A549 (cell line): ENCODE results near the gene FBN3. TPM values are rescaled to one million over a fixed set of nuclear protein-coding genes. Genes with fewer than 3 reads are reported as not detected.

Experiments
- ATAC-seq, 2 experiments: fragments of 200-7000 bp in 1 of 2; fragments of >200 bp in 1 of 2; cut with Nextera tagmentation in 1 of 2; cut with Tn5 transposase in 1 of 2; 3 replicates each; pipeline versions ENCODE4 v1.8.0 to v1.9.1; 2018 to 2020; ENCODE audit warnings: mild to moderate bottlenecking in 1 of 2, moderate library complexity in 1 of 2
- CTCF ChIA-PET: fragments of 300-600 bp; sonication (Branson Sonifier 250); formaldehyde crosslinking; extraction: SDS; loops from one replicate; lab custom pipeline; 2021; ENCODE audit warnings: antibody characterized with exemption, inconsistent platforms; lab: Yijun Ruan, JAX
- POLR2A ChIA-PET: fragments of 350-600 bp; formaldehyde crosslinking; extraction: SDS; loops from one replicate; lab custom pipeline; 2021; ENCODE audit warnings: antibody characterized with exemption, inconsistent platforms; lab: Yijun Ruan, JAX
- DNase-seq, 2 experiments: peaks; one replicate each; pipeline versions ENCODE4 v3.0.0 to v3.0.0-alpha.2; 2011 to 2016; ENCODE audit warnings: low read depth in 1 of 2, low spot score in 1 of 2
- FAIRE-seq: peaks from 2 replicates; lab custom pipeline; 2011; peaks lifted over from hg19 to GRCh38; lab: Jason Lieb, UNC
- H3K27ac ChIP-seq, 2 experiments: fragments of >200 bp; sonication (Bioruptor Twin); formaldehyde crosslinking; 3 replicates each; pipeline ENCODE4 v1.5.1; 2016 to 2017
- H3K4me1 ChIP-seq: fragments of >200 bp; sonication (Bioruptor Twin); formaldehyde crosslinking; 3 replicates; pipeline ENCODE4 v1.6.1; 2016
- H3K4me2 ChIP-seq: fragments of >200 bp; sonication (Bioruptor Twin); formaldehyde crosslinking; 3 replicates; pipeline ENCODE4 v1.6.1; 2016
- H3K4me3 ChIP-seq: fragments of >200 bp; sonication (Bioruptor Twin); formaldehyde crosslinking; 3 replicates; pipeline ENCODE4 v1.5.1; 2016
- H3K9me3 ChIP-seq: fragments of >200 bp; sonication (Bioruptor Twin); formaldehyde crosslinking; 3 replicates; pipeline ENCODE4 v1.6.1; 2016
- CBX2 ChIP-seq: fragments of 200-600 bp; sonication (generic); IDR thresholded peaks from 2 replicates; pipeline ENCODE4 v1.6.1; 2016; ENCODE audit warnings: low read depth, mild to moderate bottlenecking, borderline replicate concordance
- CHD2 ChIP-seq: fragments of 150-350 bp; IDR thresholded peaks from 2 replicates; pipeline ENCODE4 v1.6.1; 2014; ENCODE audit warnings: low read length; ENCODE audit not compliant: partially characterized antibody
- EHF ChIP-seq: fragments of 250-450 bp; sonication (Bioruptor Pico); IDR thresholded peaks from 2 replicates; pipeline ENCODE4 v1.5.0; 2020; ENCODE audit warnings: mild to moderate bottlenecking
- EHMT2 ChIP-seq: fragments of 200-600 bp; sonication (generic); IDR thresholded peaks from 2 replicates; pipeline ENCODE4 v1.6.1; 2016; ENCODE audit warnings: antibody characterized with exemption, low read depth, mild to moderate bottlenecking, moderate library complexity
- FOSB ChIP-seq: fragments of 250-450 bp; sonication (Bioruptor Pico); IDR thresholded peaks from 2 replicates; pipeline ENCODE4 v1.5.0; 2020; ENCODE audit warnings: mild to moderate bottlenecking, moderate library complexity
- FOXS1 ChIP-seq: fragments of 250-450 bp; sonication (Bioruptor Pico); IDR thresholded peaks from 2 replicates; pipeline ENCODE4 v1.5.0; 2020; ENCODE audit warnings: mild to moderate bottlenecking, moderate library complexity
- NFE2L2 ChIP-seq: fragments of 150-350 bp; conservative IDR thresholded peaks from 2 replicates; pipeline ENCODE4 v1.6.1; 2014; ENCODE audit warnings: low read length
- PHF8 ChIP-seq: fragments of 200-600 bp; sonication (generic); IDR thresholded peaks from 2 replicates; pipeline ENCODE4 v1.6.1; 2016; ENCODE audit warnings: low read depth, mild to moderate bottlenecking, antibody characterized with exemption, moderate library complexity, borderline replicate concordance
- RARB ChIP-seq: fragments of 250-450 bp; sonication (Bioruptor Pico); IDR thresholded peaks from 2 replicates; pipeline ENCODE4 v1.8.0; 2021; ENCODE audit warnings: mild to moderate bottlenecking, moderate library complexity
- RFX5 ChIP-seq: fragments of 450-650 bp; IDR thresholded peaks from 2 replicates; pipeline ENCODE4 v1.7.1; 2014; ENCODE audit warnings: antibody characterized with exemption, mild to moderate bottlenecking, moderate library complexity
- RNF2 ChIP-seq: fragments of 200-600 bp; sonication (generic); IDR thresholded peaks from 2 replicates; pipeline ENCODE4 v1.6.1; 2016; ENCODE audit warnings: low read depth, mild to moderate bottlenecking, antibody characterized with exemption, moderate library complexity, borderline replicate concordance
- SREBF2 ChIP-seq: fragments of 450-650 bp; IDR thresholded peaks from 2 replicates; pipeline ENCODE4 v1.6.1; 2014; ENCODE audit warnings: mild to moderate bottlenecking, moderate library complexity
- TP53 ChIP-seq: fragments of 250-450 bp; sonication (Bioruptor Pico); IDR thresholded peaks from 2 replicates; pipeline ENCODE4 v1.5.0; 2021; ENCODE audit warnings: mild to moderate bottlenecking, moderate library complexity
- USF2 ChIP-seq: fragments of 450-650 bp; IDR thresholded peaks from 2 replicates; pipeline ENCODE4 v1.6.1; 2014; ENCODE audit warnings: antibody characterized with exemption
- ZFP36 ChIP-seq: fragments of 450-650 bp; IDR thresholded peaks from 2 replicates; pipeline ENCODE4 v1.6.1; 2014; ENCODE audit warnings: borderline replicate concordance; ENCODE audit not compliant: partially characterized antibody
- WGBS: methylation state at CpG from one replicate; pipeline ENCODE4 v1.1.6; 2017; ENCODE audit errors: missing lambda C conversion rate; 5-methylcytosine and 5-hydroxymethylcytosine counted together
- polyA plus RNA-seq, 4 experiments: library from polyadenylated mRNA; depleted of rRNA in 3 of 4; stranded (reverse); fragments of >200 nt; fragmentation: RNase III in 1 of 4; extraction: RNeasy Plus Mini Kit Qiagen cat#74134 plus additional on column Dnase treatment in 1 of 4; gene quantifications; 2 replicates in 3 of 4; 3 replicates in 1 of 4; pipeline ENCODE4 v1.2.3, GENCODE V29; 2011 to 2017
- TF ChIP-seq, protein P1 (sequence below): fragments of 200-600 bp; sonication (generic); IDR thresholded peaks from 2 replicates; pipeline ENCODE4 v1.6.1; 2016; ENCODE audit warnings: antibody characterized with exemption, mild to moderate bottlenecking, moderate library complexity
- TF ChIP-seq, protein P2 (sequence below): fragments of >200 bp; sonication (Bioruptor Twin); formaldehyde crosslinking; IDR thresholded peaks from 3 replicates; pipeline ENCODE4 v1.5.1; 2016
- TF ChIP-seq, protein P3 (sequence below): IDR thresholded peaks from 2 replicates; pipeline ENCODE4 v1.6.1; 2012

The FBN3 gene
- polyA plus RNA-seq, 2 of the 4 experiments (the other 2 are of a cell fraction) = not detected

DNA sequence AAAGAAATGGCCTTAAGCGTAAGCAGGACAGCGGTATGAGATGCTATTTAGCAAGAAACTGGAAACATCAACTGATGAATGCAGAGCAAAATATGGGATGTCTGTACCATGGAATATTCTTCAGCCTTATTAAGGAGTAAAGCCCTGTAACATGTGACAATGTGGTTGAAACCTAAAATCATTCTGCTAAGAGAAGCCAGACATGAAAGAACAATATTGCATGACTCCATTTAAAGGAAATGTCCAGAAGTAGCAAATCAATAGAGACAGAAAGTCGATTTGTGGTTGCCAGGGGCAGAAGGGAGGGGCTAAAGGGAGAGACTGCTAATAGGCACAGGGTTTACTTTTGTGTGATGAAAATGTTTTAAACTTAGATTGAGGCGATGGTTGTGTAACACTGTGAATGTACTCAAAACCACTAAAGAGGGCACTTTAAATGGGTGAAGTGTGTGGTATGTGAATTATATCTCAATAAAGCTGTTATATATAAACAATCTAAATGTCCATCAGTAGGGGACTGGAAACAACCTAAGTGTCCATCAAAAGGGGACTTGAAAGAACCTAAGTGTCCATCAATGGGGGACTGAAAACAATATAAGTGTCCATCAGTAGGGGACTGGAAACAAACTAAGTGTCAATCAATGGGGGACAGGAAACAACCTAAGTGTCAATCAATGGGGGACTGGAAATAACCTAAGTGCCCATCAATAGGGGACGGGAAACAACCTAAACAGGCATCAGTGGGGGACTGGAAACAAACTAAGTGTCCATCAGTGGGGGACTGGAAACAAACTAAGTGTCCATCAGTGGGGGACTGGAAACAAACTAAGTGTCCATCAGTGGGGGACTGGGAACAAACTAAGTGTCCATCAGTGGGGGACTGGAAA, 51.5 kb downstream of the FBN3 start:
- no peak overlapping the region for H3K4me3 ChIP-seq
- TF ChIP-seq RARB (no peak), RNF2 (no peak), EHF (CRISPR knock-in tag) (no peak), NFE2L2 (no peak), TP53 (no peak), CHD2 (no peak), PHF8 (no peak), ZFP36 (no peak), EHMT2 (no peak), USF2 (no peak), RFX5 (no peak), CBX2 (no peak), SREBF2 (no peak), FOSB (CRISPR knock-in tag) (no peak), FOXS1 (CRISPR knock-in tag) (no peak)
- TF ChIP-seq, protein P1, sequence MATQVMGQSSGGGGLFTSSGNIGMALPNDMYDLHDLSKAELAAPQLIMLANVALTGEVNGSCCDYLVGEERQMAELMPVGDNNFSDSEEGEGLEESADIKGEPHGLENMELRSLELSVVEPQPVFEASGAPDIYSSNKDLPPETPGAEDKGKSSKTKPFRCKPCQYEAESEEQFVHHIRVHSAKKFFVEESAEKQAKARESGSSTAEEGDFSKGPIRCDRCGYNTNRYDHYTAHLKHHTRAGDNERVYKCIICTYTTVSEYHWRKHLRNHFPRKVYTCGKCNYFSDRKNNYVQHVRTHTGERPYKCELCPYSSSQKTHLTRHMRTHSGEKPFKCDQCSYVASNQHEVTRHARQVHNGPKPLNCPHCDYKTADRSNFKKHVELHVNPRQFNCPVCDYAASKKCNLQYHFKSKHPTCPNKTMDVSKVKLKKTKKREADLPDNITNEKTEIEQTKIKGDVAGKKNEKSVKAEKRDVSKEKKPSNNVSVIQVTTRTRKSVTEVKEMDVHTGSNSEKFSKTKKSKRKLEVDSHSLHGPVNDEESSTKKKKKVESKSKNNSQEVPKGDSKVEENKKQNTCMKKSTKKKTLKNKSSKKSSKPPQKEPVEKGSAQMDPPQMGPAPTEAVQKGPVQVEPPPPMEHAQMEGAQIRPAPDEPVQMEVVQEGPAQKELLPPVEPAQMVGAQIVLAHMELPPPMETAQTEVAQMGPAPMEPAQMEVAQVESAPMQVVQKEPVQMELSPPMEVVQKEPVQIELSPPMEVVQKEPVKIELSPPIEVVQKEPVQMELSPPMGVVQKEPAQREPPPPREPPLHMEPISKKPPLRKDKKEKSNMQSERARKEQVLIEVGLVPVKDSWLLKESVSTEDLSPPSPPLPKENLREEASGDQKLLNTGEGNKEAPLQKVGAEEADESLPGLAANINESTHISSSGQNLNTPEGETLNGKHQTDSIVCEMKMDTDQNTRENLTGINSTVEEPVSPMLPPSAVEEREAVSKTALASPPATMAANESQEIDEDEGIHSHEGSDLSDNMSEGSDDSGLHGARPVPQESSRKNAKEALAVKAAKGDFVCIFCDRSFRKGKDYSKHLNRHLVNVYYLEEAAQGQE = no peak
- TF ChIP-seq, protein P2, sequence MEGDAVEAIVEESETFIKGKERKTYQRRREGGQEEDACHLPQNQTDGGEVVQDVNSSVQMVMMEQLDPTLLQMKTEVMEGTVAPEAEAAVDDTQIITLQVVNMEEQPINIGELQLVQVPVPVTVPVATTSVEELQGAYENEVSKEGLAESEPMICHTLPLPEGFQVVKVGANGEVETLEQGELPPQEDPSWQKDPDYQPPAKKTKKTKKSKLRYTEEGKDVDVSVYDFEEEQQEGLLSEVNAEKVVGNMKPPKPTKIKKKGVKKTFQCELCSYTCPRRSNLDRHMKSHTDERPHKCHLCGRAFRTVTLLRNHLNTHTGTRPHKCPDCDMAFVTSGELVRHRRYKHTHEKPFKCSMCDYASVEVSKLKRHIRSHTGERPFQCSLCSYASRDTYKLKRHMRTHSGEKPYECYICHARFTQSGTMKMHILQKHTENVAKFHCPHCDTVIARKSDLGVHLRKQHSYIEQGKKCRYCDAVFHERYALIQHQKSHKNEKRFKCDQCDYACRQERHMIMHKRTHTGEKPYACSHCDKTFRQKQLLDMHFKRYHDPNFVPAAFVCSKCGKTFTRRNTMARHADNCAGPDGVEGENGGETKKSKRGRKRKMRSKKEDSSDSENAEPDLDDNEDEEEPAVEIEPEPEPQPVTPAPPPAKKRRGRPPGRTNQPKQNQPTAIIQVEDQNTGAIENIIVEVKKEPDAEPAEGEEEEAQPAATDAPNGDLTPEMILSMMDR = no peak
- FAIRE-seq = no peak
- ChIA-PET POLR2A (no interaction called here), CTCF (no interaction called here)
- peaks cover 18% of the 10 kb centered on the region; the same call in 2 of the 3 replicates for H3K9me3 ChIP-seq
- ATAC-seq = no peak
- no peak overlapping the region for H3K4me2 ChIP-seq
- H3K27ac ChIP-seq = no peak overlapping the region
- WGBS = 48% methylated on average over 5 of the region's 5 CpGs
- no peaks in the 10 kb centered on the region for H3K4me1 ChIP-seq
- DNase-seq = no peak

- ATAC-seq = no peak
- H3K4me3 ChIP-seq = no peak overlapping the region
- H3K9me3 ChIP-seq = peaks cover 18% of the 10 kb centered on the region; the same call in 2 of the 3 replicates
- ChIA-PET POLR2A (no interaction called here), CTCF (no interaction called here)
- FAIRE-seq = no peak
- H3K4me2 ChIP-seq = no peak overlapping the region
- no peaks in the 10 kb centered on the region for H3K4me1 ChIP-seq
- TF ChIP-seq, protein P3, sequence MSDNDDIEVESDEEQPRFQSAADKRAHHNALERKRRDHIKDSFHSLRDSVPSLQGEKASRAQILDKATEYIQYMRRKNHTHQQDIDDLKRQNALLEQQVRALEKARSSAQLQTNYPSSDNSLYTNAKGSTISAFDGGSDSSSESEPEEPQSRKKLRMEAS = no peak
- TF ChIP-seq, all 56 proteins: peak for 0
- 65% methylated on average over 7 of the region's 10 CpGs for WGBS
- DNase-seq = no peak
- H3K27ac ChIP-seq = no peak overlapping the region
These were observed 52.2 kb downstream of the FBN3 start for GRCh38 chr19:8097198-8097597.
